Loucy (cell line): ENCODE measurements around the gene C6orf163.

Source experiments
- H2AFZ ChIP-seq: fragments of 200-600 bp; sonication (generic); 2 replicates; pipeline ENCODE4 v1.6.0; 2016; ENCODE audit warnings: antibody characterized with exemption, mild to moderate bottlenecking, low read length, moderate library complexity
- H3F3A ChIP-seq: fragments of 200-600 bp; 2 replicates; pipeline ENCODE4 v1.6.0; 2016; ENCODE audit warnings: antibody characterized with exemption, low read depth, mild to moderate bottlenecking
- H3K27me3 ChIP-seq: fragments of 200-600 bp; sonication (generic); 2 replicates; pipeline ENCODE4 v1.6.1; 2014; ENCODE audit warnings: low read length, mild to moderate bottlenecking; ENCODE audit not compliant: insufficient read depth, poor library complexity, severe bottlenecking
- H3K36me3 ChIP-seq: fragments of 200-600 bp; sonication (generic); 2 replicates; pipeline ENCODE4 v1.6.1; 2016; ENCODE audit warnings: low read length; ENCODE audit not compliant: insufficient read depth
- H3K4me1 ChIP-seq: fragments of 200-600 bp; sonication (generic); 2 replicates; pipeline ENCODE4 v1.5.1; 2014; ENCODE audit warnings: low read length, mild to moderate bottlenecking; ENCODE audit not compliant: insufficient read depth, poor library complexity, severe bottlenecking
- H3K4me2 ChIP-seq: fragments of 200-600 bp; sonication (generic); 2 replicates; pipeline ENCODE4 v1.6.0; 2014; ENCODE audit warnings: antibody characterized with exemption, low read length, low read depth, mild to moderate bottlenecking; ENCODE audit not compliant: poor library complexity, severe bottlenecking
- H3K4me3 ChIP-seq: fragments of 200-600 bp; sonication (generic); 2 replicates; pipeline ENCODE4 v1.5.1; 2014; ENCODE audit warnings: low read length, mild to moderate bottlenecking, mixed read lengths; ENCODE audit not compliant: poor library complexity, severe bottlenecking
- H3K79me2 ChIP-seq: fragments of 200-600 bp; sonication (generic); 2 replicates; pipeline ENCODE4 v1.6.1; 2014; ENCODE audit warnings: low read length; ENCODE audit not compliant: insufficient read depth
- H3K9ac ChIP-seq: fragments of 200-600 bp; sonication (generic); 2 replicates; pipeline ENCODE4 v1.6.0; 2014; ENCODE audit warnings: mild to moderate bottlenecking, low read depth, low read length, moderate library complexity; ENCODE audit not compliant: poor library complexity, severe bottlenecking
- H3K9me2 ChIP-seq: fragments of 200-600 bp; sonication (generic); replicated peaks from 2 replicates; pipeline ENCODE4 v1.6.1; 2016; ENCODE audit warnings: low read depth, low read length, mixed read lengths
- H3K9me3 ChIP-seq: fragments of 200-600 bp; sonication (generic); 2 replicates; pipeline ENCODE4 v1.6.1; 2014; ENCODE audit warnings: mild to moderate bottlenecking, antibody characterized with exemption, low read length, low read depth; ENCODE audit not compliant: insufficient read depth
- H4K20me1 ChIP-seq: fragments of 200-600 bp; sonication (generic); 2 replicates; pipeline ENCODE4 v1.6.0; 2014; ENCODE audit warnings: antibody characterized with exemption, low read length, mild to moderate bottlenecking; ENCODE audit not compliant: insufficient read depth, poor library complexity, severe bottlenecking
- EZH2phosphoT487 ChIP-seq: fragments of 200-600 bp; IDR thresholded peaks from 2 replicates; pipeline ENCODE4 v1.6.1; 2018; ENCODE audit warnings: antibody characterized with exemption, mild to moderate bottlenecking, moderate library complexity, borderline replicate concordance
- TF ChIP-seq, protein P1 (sequence below): fragments of 200-600 bp; sonication (generic); conservative IDR thresholded peaks from 2 replicates; pipeline ENCODE4 v1.5.1; 2014; ENCODE audit warnings: mild to moderate bottlenecking, antibody characterized with exemption, low read length

Gene C6orf163

DNA sequence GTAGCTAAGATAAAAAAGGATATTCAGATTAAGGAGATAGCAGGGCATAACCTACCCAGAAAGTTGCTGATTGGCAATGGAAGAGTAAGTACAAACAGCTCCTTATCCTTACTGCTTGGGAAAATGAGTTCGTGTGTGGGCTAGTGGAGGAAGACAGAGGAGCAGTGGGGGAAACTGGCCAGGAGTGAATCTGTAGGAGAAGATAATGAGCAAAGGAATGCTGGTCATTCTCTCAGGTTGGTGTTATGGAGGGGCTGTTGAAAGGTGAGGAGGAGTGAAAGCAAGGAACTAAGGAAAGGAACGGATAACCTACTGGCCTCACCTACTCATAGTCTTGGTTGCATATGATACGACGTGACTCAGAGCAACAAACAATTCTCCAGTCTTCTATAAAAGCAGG, 8.2 kb upstream of the C6orf163 start:
- Histone ChIP-seq H3K4me1 (peaks cover 11% of the 10 kb centered on the region), H3K36me3 (0 out of 2 replicates have a peak, but pooled peaks cover 8% of the 10 kb centered on the region), H3F3A (no peaks in the 10 kb centered on the region), H3K27me3 (no peaks in the 10 kb centered on the region), H3K4me2 (no peak overlapping the region), H4K20me1 (no peaks in the 10 kb centered on the region), H2AFZ (no peak overlapping the region), H3K9me3 (0 out of 2 replicates have a peak, but pooled peaks cover 4% of the 10 kb centered on the region), H3K4me3 (no peak overlapping the region), H3K9ac (no peak overlapping the region), H3K9me2 (no peaks in the 10 kb centered on the region), H3K79me2 (peaks cover 8% of the 10 kb centered on the region; the same call in 1 of the 2 replicates)
- TF ChIP-seq, protein P1, sequence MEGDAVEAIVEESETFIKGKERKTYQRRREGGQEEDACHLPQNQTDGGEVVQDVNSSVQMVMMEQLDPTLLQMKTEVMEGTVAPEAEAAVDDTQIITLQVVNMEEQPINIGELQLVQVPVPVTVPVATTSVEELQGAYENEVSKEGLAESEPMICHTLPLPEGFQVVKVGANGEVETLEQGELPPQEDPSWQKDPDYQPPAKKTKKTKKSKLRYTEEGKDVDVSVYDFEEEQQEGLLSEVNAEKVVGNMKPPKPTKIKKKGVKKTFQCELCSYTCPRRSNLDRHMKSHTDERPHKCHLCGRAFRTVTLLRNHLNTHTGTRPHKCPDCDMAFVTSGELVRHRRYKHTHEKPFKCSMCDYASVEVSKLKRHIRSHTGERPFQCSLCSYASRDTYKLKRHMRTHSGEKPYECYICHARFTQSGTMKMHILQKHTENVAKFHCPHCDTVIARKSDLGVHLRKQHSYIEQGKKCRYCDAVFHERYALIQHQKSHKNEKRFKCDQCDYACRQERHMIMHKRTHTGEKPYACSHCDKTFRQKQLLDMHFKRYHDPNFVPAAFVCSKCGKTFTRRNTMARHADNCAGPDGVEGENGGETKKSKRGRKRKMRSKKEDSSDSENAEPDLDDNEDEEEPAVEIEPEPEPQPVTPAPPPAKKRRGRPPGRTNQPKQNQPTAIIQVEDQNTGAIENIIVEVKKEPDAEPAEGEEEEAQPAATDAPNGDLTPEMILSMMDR, result no peak
- no peak for TF ChIP-seq EZH2phosphoT487

DNA sequence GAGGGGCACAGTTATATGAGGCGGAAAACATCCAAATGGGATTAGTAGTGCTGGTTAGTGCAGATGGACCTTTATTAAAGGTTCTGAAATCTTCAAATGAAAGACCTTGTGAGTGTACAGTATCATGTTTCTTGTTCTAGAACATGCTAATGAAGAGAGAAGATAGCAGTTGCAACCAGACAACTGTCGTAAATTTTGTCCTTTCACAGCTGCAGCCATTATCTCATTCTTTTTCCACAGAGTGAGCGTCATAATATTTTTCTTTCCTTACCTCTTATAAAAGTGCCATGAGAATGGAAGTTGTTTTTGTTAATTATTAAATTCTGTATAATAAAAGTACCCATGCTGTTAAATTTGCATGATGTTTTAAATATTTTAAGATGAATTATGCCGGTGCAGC, 4.4 kb upstream of the C6orf163 start:
- Histone ChIP-seq H3K9ac (no peak overlapping the region), H3K4me2 (no peak overlapping the region), H3K27me3 (no peaks in the 10 kb centered on the region), H3K4me1 (no peaks in the 10 kb centered on the region), H3K9me2 (no peaks in the 10 kb centered on the region), H3F3A (no peaks in the 10 kb centered on the region), H3K79me2 (peaks cover under 1% of the 10 kb centered on the region; the same call in 1 of the 2 replicates), H3K4me3 (no peak overlapping the region), H3K9me3 (no peaks in the 10 kb centered on the region), H4K20me1 (no peaks in the 10 kb centered on the region), H2AFZ (no peak overlapping the region), H3K36me3 (no peaks in the 10 kb centered on the region)
- TF ChIP-seq, protein P1, result no peak
- TF ChIP-seq EZH2phosphoT487, result no peak

DNA sequence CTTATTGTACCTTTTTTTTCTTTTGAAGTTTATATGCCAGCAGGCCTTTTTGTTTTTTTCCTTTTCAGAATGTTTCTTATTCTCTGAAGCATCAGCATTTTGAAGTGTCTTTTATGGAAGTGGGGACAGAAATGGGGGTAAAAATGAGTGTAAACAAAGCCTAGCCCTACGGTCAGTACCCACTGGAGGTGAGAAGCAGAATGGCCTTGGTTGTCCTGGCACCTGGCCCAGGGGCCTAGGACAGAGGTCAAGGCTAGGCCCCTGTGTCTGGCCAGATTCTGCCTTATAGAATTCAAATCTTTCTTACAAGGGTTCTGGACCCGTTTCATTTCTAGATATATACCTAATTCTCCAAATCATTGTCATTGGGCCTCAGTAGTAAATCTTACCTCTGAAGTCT, 3.5 kb upstream of the C6orf163 start:
- Histone ChIP-seq H3F3A (no peaks in the 10 kb centered on the region), H3K9me3 (no peaks in the 10 kb centered on the region), H3K4me2 (no peak overlapping the region), H3K36me3 (no peaks in the 10 kb centered on the region), H3K9ac (no peak overlapping the region), H3K9me2 (no peaks in the 10 kb centered on the region), H4K20me1 (no peaks in the 10 kb centered on the region), H2AFZ (no peak overlapping the region), H3K79me2 (no peaks in the 10 kb centered on the region), H3K4me3 (no peak overlapping the region), H3K4me1 (no peaks in the 10 kb centered on the region), H3K27me3 (no peaks in the 10 kb centered on the region)
- TF ChIP-seq EZH2phosphoT487, result no peak
- TF ChIP-seq, protein P1, result no peak
